ENCODE data around the gene CCR5.

DNA sequence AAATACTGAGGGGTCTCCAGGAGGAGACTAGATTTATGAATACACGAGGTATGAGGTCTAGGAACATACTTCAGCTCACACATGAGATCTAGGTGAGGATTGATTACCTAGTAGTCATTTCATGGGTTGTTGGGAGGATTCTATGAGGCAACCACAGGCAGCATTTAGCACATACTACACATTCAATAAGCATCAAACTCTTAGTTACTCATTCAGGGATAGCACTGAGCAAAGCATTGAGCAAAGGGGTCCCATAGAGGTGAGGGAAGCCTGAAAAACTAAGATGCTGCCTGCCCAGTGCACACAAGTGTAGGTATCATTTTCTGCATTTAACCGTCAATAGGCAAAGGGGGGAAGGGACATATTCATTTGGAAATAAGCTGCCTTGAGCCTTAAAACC, 4.5 kb downstream of the CCR5 start:
- TF ChIP-seq, protein P1, sequence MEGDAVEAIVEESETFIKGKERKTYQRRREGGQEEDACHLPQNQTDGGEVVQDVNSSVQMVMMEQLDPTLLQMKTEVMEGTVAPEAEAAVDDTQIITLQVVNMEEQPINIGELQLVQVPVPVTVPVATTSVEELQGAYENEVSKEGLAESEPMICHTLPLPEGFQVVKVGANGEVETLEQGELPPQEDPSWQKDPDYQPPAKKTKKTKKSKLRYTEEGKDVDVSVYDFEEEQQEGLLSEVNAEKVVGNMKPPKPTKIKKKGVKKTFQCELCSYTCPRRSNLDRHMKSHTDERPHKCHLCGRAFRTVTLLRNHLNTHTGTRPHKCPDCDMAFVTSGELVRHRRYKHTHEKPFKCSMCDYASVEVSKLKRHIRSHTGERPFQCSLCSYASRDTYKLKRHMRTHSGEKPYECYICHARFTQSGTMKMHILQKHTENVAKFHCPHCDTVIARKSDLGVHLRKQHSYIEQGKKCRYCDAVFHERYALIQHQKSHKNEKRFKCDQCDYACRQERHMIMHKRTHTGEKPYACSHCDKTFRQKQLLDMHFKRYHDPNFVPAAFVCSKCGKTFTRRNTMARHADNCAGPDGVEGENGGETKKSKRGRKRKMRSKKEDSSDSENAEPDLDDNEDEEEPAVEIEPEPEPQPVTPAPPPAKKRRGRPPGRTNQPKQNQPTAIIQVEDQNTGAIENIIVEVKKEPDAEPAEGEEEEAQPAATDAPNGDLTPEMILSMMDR (IDR thresholded peaks at IDR 0.05; ENCODE audit: low read length) = no peak
- no peak for TF ChIP-seq EZH2 (IDR thresholded peaks at IDR 0.05; ENCODE audit: borderline replicate concordance, low read length)
